Activated CD4-positive, alpha-beta memory T cell treated with anti-CD3 and anti-CD28 coated beads for 36 hours (primary cell): ENCODE measurements around the gene PTX4. TPM values are rescaled to one million over a fixed set of nuclear protein-coding genes. Genes with fewer than 3 reads are reported as not detected.

Experiments
- CTCF ChIA-PET: fragments of 350-600 bp; sonication (Branson Sonifier 250); formaldehyde crosslinking; loops from one replicate; lab custom pipeline; 2021; ENCODE audit warnings: antibody characterized with exemption, inconsistent platforms; lab: Charles Lee
- POLR2A ChIA-PET: fragments of 350-600 bp; sonication (Branson Sonifier 250); formaldehyde crosslinking; loops from one replicate; lab custom pipeline; 2021; ENCODE audit warnings: antibody characterized with exemption; lab: Charles Lee
- DNase-seq: peaks from one replicate; pipeline ENCODE4 v3.0.0-alpha.2; 2020
- H3K27ac Mint-ChIP-seq: one replicate; pipeline ENCODE4 v1.8.0; 2021; ENCODE audit warnings: mixed read lengths
- H3K27me3 Mint-ChIP-seq: one replicate; pipeline ENCODE4 v1.8.0; 2021; ENCODE audit warnings: mixed read lengths
- H3K36me3 Mint-ChIP-seq: one replicate; pipeline ENCODE4 v1.8.0; 2021; ENCODE audit warnings: mixed read lengths
- H3K4me1 Mint-ChIP-seq: one replicate; pipeline ENCODE4 v1.8.0; 2021; ENCODE audit warnings: low read depth, mixed read lengths
- H3K4me3 Mint-ChIP-seq: one replicate; pipeline ENCODE4 v1.8.0; 2021; ENCODE audit warnings: mild to moderate bottlenecking, mixed read lengths
- H3K9me3 Mint-ChIP-seq: one replicate; pipeline ENCODE4 v1.8.0; 2021; ENCODE audit warnings: mixed read lengths
- intact Hi-C: fragments of 100-400 bp; cut with micrococcal nuclease; formaldehyde crosslinking; loops from one replicate; pipeline ENCODE4 v1.15.1; 2023
- total RNA-seq, 2 experiments: library from RNA; stranded (reverse); gene quantifications; one replicate each; pipeline ENCODE4 v1.2.3, GENCODE V29; 2021

PTX4 gene
- total RNA-seq, 2 experiments from 2014 or later: not detected

DNA sequence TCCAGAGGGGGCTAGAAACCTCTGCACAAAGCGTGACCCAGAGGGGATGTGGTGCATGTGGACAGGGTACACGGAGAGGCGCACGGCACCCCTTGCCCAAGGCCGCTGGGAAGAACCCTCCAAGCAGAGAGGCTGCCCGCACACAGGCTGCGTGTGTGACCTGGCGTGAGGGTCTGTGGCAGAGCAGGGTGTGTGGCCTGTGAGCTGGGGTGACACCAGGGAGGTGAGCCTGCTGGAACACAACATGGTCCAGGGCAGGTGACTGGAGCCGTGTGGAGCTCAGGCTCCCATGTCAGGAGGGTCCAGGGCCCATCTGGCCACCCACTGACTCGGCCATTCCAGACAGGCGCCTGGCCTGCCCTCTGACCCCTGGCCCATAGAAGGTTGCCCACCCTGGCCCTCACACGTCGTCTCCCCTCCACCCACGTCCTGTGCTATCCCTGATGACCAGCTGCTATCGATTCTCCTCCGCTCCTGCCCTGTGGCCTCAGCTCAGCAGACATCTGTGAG, 29.9 kb upstream of the PTX4 start:
- no peak for DNase-seq
- intact Hi-C loops: no loop called here
- Mint-ChIP-seq H3K36me3 (peaks cover 2% of the 10 kb centered on the region), H3K4me3 (no peak overlapping the region), H3K27me3 (no peaks in the 10 kb centered on the region), H3K27ac (no peak overlapping the region), H3K9me3 (peaks cover 4% of the 10 kb centered on the region), H3K4me1 (no peaks in the 10 kb centered on the region)
- CTCF ChIA-PET: no interaction called here
- POLR2A ChIA-PET: no interaction called here

DNA sequence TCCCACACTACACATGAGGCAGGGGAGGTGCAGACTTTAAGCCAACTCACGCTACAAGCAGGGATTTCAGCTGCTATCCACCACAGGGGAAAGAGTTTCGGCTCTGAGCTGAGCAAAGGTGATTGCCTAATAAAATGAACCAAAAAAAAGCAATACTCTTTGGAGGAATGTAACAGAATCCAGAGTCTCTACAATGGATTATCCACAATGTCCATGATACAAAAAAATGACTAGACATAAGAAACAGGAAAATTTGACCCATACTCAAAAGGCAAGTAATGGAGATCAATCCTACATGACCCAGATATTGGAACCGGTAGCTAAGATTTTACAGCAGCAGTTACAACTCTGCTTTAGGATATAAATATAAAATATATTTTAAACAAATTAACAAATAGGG, 25.8 kb upstream of the PTX4 start:
- DNase-seq: no peak
- Mint-ChIP-seq H3K4me1 (no peaks in the 10 kb centered on the region), H3K4me3 (no peak overlapping the region), H3K27me3 (no peaks in the 10 kb centered on the region), H3K9me3 (peaks cover 5% of the 10 kb centered on the region), H3K36me3 (peaks cover 19% of the 10 kb centered on the region), H3K27ac (no peak overlapping the region)
- intact Hi-C loops: no loop called here
- ChIA-PET CTCF (no interaction called here), POLR2A (no interaction called here)

DNA sequence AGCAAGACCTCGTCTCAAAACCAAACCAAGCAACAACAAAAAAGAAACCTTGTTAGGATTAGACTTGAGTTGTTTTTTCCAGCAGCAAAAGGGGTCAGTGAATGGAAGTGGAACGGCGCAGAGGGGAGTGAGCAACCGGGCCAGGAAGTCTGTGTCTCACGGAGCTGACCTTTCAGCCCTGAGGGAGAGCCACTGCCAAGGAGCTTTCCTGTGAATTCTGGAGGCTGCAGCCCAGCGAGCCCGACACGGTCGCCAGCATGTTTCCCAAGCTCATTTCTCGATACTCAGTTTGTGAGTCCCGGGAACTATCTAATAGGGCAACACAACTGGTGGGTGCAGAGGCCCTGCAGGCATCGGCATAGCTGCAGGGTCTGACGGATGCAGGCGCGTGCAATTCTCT, 24.0 kb upstream of the PTX4 start:
- POLR2A ChIA-PET: no interaction called here
- intact Hi-C loops: no loop called here
- CTCF ChIA-PET: interaction anchor here (0.6 kb wide), 1 partner anchor 22 kb away, joined by 4 read pairs; no protein-coding TSS in a partner anchor
- H3K36me3 Mint-ChIP-seq: peaks cover 19% of the 10 kb centered on the region
- H3K27ac Mint-ChIP-seq: no peak overlapping the region
- no peak for DNase-seq
- no peak overlapping the region for H3K4me3 Mint-ChIP-seq
- peaks cover 5% of the 10 kb centered on the region for H3K9me3 Mint-ChIP-seq
- H3K27me3 Mint-ChIP-seq: no peaks in the 10 kb centered on the region
- H3K4me1 Mint-ChIP-seq: no peaks in the 10 kb centered on the region

DNA sequence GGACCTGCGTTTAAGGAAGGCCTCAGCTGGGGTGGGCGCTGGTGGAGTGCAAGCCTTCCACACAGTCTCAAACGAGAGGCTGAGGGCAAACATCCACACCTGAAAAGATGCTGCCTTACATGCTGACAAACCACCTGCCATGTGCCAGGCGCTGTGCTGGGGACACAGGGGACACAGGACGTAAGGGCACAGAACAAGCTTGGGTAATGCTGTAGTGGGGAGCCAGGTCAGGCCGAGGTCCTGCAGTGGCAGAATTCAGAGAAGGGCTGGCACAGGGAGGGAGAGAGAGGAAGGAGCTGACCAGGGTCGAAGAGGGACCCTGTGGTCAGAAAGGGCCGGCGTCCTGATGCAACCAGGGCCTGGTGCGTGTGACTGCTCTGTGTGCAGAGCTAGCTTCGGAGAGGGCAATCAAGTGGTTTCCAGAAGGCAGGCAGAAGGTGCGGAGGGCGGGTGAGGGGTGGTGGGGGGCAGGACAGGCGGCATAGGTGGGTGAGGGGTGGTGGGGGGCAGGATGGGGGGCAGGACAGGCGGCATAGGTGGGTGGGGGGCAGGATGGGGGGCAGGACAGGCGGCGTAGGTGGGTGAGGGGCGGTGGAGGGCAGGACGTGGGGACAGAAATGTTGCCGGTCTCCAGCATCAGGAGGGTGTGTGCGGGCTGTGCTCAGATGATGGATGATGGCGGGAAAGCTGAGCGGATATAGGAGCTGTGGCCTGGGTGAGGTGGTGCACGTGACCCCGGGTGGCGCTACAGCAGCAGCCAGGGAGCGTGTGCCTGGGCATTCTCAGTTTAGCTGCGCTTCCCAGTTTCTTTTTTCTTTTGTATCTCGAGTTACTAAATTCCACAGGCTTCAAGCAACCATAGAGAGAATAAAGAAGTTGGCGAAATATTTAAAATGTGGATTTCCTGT, 23.2 kb upstream of the PTX4 start:
- H3K27ac Mint-ChIP-seq: no peak overlapping the region
- DNase-seq: no peak
- intact Hi-C loops: loop anchor here (2.0 kb wide), 1 partner anchor 15 kb away; no protein-coding TSS in a partner anchor
- H3K4me3 Mint-ChIP-seq: no peak overlapping the region
- peaks cover 5% of the 10 kb centered on the region for H3K9me3 Mint-ChIP-seq
- CTCF ChIA-PET: no interaction called here
- no peaks in the 10 kb centered on the region for H3K4me1 Mint-ChIP-seq
- peaks cover 19% of the 10 kb centered on the region for H3K36me3 Mint-ChIP-seq
- no peaks in the 10 kb centered on the region for H3K27me3 Mint-ChIP-seq
- POLR2A ChIA-PET: no interaction called here

DNA sequence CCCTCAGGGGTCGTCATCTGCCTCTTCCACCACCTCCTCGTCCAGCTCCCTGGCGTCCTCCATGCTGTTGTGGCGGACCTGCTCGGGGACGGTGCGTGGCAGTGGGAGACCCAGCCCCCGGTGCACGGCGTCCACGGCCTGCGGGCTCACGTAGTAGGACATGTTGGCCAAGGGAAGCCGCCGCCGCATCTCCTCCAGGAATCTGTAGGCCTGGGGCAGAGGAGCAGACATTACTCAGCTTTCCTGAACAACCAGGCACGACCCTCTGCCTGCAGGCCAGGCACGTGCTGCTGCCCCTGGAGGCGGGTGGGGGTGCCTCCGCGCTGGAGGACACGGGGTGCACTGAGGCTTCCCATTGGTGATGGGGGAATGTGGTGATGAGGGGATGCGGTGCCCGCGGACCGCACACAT, 22.2 kb upstream of the PTX4 start:
- no peak overlapping the region for H3K4me3 Mint-ChIP-seq
- no peaks in the 10 kb centered on the region for H3K27me3 Mint-ChIP-seq
- no peak for DNase-seq
- H3K27ac Mint-ChIP-seq: no peak overlapping the region
- H3K36me3 Mint-ChIP-seq: peaks cover 19% of the 10 kb centered on the region
- peaks cover 5% of the 10 kb centered on the region for H3K9me3 Mint-ChIP-seq
- intact Hi-C loops: loop anchor here (2.0 kb wide), 1 partner anchor 14 kb away; no protein-coding TSS in a partner anchor
- no peaks in the 10 kb centered on the region for H3K4me1 Mint-ChIP-seq
- ChIA-PET CTCF (no interaction called here), POLR2A (no interaction called here)

DNA sequence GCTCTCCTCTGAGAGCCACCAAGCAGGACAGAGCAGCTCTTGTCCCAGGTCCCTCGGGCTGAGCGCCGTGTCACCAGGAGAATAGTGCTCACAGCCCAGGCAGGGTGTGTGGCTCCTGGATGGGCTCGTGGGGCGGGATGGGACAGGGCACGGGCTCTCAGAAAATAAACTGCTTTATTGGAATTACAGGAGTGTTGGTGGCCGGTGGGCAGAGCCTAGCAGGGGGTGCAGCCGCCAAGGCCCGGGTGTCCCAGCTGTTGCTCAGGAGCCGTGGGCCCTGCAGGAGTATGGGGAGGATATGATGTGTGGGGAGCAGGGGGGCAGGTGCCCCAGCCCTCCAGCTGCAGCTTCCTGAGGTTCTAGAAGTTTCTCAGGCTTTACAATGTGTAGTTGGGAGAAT, 21.5 kb upstream of the PTX4 start:
- ChIA-PET POLR2A (no interaction called here), CTCF (no interaction called here)
- DNase-seq: no peak
- H3K4me1 Mint-ChIP-seq: no peaks in the 10 kb centered on the region
- H3K4me3 Mint-ChIP-seq: no peak overlapping the region
- H3K9me3 Mint-ChIP-seq: peaks cover 5% of the 10 kb centered on the region
- H3K27ac Mint-ChIP-seq: no peak overlapping the region
- no peaks in the 10 kb centered on the region for H3K27me3 Mint-ChIP-seq
- H3K36me3 Mint-ChIP-seq: peaks cover 19% of the 10 kb centered on the region
- intact Hi-C loops: loop anchor here (2.0 kb wide), 1 partner anchor 13 kb away; no protein-coding TSS in a partner anchor

DNA sequence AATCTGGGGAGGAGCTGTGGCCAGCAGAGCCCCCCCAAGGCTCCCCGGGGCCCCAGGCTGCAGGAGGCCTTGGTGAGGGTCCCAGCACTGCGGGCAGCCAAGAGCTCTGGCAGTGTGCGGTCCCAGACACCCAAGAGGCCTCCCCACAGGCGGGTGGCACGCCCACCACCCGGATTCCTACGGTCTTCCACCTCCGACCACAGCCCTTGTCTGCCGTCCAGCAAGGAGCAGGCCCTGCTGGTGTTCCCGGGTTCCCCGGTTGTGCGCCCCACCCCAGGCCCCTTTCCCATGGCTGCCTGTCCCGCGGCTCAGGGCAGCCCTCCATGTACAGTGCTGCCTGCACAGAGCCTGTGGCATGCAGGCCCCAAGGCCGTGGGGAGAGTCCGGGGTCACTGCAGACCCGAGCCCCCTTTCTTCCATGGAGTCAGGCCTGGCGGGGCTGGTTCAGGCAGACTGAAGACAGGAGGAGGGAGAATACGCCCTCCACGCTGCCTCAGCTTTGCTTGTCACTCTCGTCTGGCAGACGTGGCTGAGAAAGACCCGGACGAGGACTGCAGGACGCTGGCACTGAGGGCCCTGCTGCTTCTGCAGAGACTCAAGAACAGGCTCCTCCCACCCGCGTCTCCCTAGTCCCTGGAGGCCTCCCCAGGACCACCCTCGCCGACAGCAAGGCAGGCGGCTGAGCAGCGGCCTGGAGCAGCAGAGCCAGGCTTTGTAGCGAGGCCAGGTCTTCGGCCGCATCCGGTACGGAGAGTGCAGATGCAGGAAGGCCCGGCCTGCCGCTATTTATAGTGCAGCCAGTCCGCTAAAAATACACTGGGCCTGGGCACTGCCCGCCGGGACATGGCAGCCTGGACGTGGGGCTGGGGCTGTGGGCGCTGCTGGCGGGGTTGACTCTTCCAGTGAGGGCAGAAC, 20.8 kb upstream of the PTX4 start:
- H3K4me3 Mint-ChIP-seq: no peak overlapping the region
- peaks cover 19% of the 10 kb centered on the region for H3K36me3 Mint-ChIP-seq
- POLR2A ChIA-PET: no interaction called here
- no peak overlapping the region for H3K27ac Mint-ChIP-seq
- no peaks in the 10 kb centered on the region for H3K27me3 Mint-ChIP-seq
- H3K4me1 Mint-ChIP-seq: no peaks in the 10 kb centered on the region
- CTCF ChIA-PET: no interaction called here
- H3K9me3 Mint-ChIP-seq: peaks cover 5% of the 10 kb centered on the region
- intact Hi-C loops: loop anchor here (2.0 kb wide), 1 partner anchor 13 kb away; no protein-coding TSS in a partner anchor
- no peak for DNase-seq

DNA sequence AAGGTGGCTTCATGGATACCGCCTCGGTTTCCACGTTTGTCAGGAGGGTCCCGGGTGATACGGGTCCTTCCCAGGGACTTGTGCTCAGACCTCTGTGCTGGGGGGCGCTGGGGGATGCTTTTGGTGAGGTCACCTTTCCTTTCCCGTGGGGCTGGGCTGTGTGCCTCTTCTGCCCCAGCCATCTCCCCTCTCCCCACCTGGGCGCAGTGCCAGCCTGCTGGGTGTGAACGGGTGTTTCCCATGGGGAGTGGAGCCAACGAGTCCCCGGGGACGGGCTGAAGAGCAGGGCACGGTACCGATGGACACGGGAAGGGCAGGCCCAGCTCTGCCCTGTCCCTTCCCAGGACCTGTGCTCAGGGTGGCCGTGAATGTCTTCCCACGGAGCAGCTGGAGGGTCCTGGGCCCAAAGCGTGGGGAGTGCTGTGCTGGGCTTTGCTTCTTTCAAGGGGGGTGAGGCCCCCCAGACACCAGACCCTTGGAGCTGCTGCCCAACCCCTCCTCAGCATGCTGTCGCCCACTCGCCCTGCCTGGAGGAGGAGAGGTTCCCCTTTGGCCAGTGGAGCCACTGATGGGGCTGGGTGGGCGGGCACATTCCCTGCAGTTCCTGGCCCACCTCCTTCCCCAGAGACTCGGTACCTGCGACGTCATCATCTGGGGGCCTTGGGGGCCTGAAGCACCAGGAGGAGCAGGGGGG, 19.9 kb upstream of the PTX4 start:
- Mint-ChIP-seq H3K36me3 (peaks cover 19% of the 10 kb centered on the region), H3K4me3 (no peak overlapping the region), H3K9me3 (peaks cover 2% of the 10 kb centered on the region), H3K27ac (no peak overlapping the region), H3K27me3 (no peaks in the 10 kb centered on the region), H3K4me1 (no peaks in the 10 kb centered on the region)
- intact Hi-C loops: no loop called here
- ChIA-PET POLR2A (no interaction called here), CTCF (no interaction called here)
- DNase-seq: no peak

DNA sequence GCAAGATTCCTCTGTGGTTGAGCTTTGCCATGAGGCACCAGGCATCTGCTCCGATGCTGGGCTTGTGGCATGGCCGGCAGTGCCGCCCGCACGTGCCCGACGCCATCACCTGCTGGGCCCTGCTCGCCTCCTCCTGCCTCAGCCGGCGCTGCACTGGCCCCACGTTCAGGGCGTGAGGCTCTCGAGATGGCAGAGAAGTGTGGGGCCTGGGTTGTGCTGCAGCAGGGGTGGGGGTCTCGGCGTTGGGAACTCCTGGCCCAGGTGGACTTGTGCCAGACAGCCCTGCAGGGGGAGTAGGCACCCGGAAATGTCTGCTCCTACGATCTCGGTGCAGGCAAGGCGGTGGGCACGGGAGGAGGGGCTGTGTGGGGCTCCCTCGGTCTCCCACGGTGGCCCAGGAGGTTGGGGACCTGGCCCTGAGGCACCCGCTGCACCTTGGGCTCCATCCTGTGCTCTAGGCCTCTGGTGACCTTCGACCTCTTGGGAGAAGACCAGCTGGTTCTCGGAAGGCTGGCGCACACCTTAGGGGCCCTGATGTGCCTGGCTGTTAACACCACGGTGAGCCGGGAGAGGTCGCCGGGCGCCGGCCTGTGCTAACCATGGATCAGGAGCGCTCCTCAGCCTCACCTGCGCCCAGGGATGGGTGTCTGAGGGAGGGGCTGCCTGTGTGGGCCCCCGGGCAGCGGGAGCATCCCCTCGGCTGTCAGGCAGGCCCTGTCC, 17.9 kb upstream of the PTX4 start:
- ChIA-PET POLR2A (no interaction called here), CTCF (no interaction called here)
- no peak for DNase-seq
- Mint-ChIP-seq H3K9me3 (no peaks in the 10 kb centered on the region), H3K4me1 (no peaks in the 10 kb centered on the region), H3K27me3 (no peaks in the 10 kb centered on the region), H3K4me3 (no peak overlapping the region), H3K36me3 (peaks cover 21% of the 10 kb centered on the region), H3K27ac (no peak overlapping the region)
- intact Hi-C loops: no loop called here

DNA sequence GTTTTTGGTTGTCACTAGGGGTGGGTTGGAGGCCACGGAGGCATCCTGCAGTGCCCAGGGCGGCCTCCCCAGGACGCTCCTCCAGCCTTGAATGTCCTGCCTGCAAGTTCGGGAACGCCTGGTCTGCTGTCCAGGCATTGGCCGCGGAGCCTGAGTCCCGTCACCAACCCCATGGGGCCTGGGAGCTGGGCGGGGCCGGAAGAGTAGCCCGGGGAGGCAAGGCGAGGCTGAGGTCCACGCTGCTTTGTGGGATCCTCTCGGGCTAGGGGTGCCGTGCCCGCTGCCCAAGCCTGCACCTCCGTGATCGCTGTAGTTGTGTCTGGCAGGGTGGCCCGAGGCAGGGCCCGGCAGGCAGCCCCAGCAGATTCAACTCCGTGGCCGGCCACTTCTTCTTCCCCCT, 17.2 kb upstream of the PTX4 start:
- Mint-ChIP-seq H3K4me1 (no peaks in the 10 kb centered on the region), H3K9me3 (no peaks in the 10 kb centered on the region), H3K27me3 (no peaks in the 10 kb centered on the region), H3K4me3 (no peak overlapping the region), H3K36me3 (peaks cover 16% of the 10 kb centered on the region), H3K27ac (no peak overlapping the region)
- POLR2A ChIA-PET: no interaction called here
- CTCF ChIA-PET: no interaction called here
- no peak for DNase-seq
- intact Hi-C loops: no loop called here

DNA sequence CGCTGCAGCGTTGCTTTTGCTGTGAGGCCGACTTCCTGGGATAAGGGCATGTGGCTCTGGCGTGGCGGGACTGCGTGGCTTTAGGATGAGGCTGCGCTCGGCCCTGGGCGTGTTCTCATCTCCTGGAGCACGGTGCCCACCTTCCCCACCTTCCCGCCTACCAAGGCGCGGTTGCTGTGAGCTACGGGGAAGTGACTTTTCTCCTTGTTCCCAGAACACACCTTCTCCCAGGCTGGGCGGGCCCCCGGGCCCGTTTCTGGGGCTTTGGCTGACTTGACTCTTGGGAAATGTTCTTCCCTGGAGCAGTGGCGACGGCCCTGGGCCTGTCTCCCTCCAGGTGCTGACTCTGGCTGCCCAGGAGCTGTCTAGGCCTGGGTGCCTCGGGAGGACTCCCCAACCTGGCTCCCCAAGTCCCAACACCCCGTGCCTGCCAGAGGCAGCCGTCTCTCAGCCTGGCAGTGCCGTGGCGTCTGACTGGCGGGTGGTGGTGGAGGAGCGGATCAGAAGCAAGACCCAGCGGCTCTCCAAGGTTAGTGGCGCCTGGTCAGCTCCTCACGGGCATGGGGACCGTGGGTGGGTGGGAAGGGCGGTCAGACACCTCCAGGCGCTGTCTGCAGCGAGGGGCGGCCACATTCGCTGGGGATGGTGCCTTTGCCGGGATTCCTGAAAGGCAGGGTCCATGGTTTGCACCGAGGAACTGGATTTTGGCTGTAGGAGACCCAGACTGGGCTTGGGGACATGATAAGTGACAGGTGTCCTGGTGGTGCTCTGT, 16.5 kb upstream of the PTX4 start:
- no peak for DNase-seq
- Mint-ChIP-seq H3K4me3 (no peak overlapping the region), H3K27ac (no peak overlapping the region), H3K9me3 (no peaks in the 10 kb centered on the region), H3K36me3 (peaks cover 14% of the 10 kb centered on the region), H3K27me3 (no peaks in the 10 kb centered on the region), H3K4me1 (no peaks in the 10 kb centered on the region)
- intact Hi-C loops: no loop called here
- ChIA-PET POLR2A (no interaction called here), CTCF (no interaction called here)
